Neutrophil (primary cell): Measurements from ENCODE around the gene RHEB.

Source experiments
- H3K27ac ChIP-seq: fragments of 200-600 bp; sonication (generic); 2 replicates; pipeline ENCODE4 v1.5.1; 2016; ENCODE audit warnings: mild to moderate bottlenecking, moderate library complexity
- H3K27me3 ChIP-seq: fragments of 200-600 bp; sonication (generic); 2 replicates; pipeline ENCODE4 v1.6.0; 2016; ENCODE audit warnings: mild to moderate bottlenecking
- H3K36me3 ChIP-seq: fragments of 200-600 bp; sonication (generic); 2 replicates; pipeline ENCODE4 v1.5.1; 2017
- H3K4me1 ChIP-seq, 2 experiments: fragments of 200-600 bp in 1 of 2; sonication (generic) in 1 of 2; 1 replicate in 1 of 2; 2 replicates in 1 of 2; pipeline versions ENCODE4 v1.5.1 to v1.6.1; 2013 to 2016; ENCODE audit warnings: low read depth in 1 of 2, low read length in 1 of 2, mild to moderate bottlenecking in 1 of 2, moderate library complexity in 1 of 2; ENCODE audit not compliant: control insufficient read depth in 1 of 2, insufficient read depth in 1 of 2
- H3K4me3 ChIP-seq, 2 experiments: fragments of 200-600 bp in 1 of 2; sonication (generic) in 1 of 2; 1 replicate in 1 of 2; 2 replicates in 1 of 2; pipeline ENCODE4 v1.5.1; 2013 to 2016; ENCODE audit warnings: low read depth in 1 of 2, low read length in 1 of 2, mild to moderate bottlenecking in 1 of 2, moderate library complexity in 1 of 2
- H3K9me3 ChIP-seq: fragments of 200-600 bp; sonication (generic); 2 replicates; pipeline ENCODE4 v1.5.1; 2016
- TF ChIP-seq, protein P1 (sequence below): fragments of 200-600 bp; sonication (generic); IDR thresholded peaks from 2 replicates; pipeline ENCODE4 v1.5.1; 2016; ENCODE audit warnings: antibody characterized with exemption

RHEB gene

DNA sequence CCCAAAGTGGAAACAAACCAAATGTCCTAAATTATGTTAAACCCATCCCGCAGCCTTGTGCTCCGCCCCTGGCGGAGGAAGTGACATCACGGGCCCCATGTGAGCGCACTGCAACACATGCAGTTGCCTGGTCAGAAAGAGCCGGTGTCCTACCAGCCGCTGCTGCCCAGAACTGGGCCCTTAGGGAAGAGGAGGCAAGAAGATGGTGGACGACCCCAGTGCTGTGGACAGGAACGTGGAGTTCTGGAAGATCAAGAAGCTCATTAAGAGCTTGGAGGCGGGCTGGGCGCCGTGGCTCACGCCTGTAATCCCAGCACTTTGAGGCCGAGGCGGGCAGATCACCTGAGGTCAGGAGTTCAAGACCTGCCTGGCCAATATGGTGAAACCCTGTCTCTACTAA is 18.0 kb downstream of the RHEB start:
- H3K27ac ChIP-seq, result no peak overlapping the region

DNA sequence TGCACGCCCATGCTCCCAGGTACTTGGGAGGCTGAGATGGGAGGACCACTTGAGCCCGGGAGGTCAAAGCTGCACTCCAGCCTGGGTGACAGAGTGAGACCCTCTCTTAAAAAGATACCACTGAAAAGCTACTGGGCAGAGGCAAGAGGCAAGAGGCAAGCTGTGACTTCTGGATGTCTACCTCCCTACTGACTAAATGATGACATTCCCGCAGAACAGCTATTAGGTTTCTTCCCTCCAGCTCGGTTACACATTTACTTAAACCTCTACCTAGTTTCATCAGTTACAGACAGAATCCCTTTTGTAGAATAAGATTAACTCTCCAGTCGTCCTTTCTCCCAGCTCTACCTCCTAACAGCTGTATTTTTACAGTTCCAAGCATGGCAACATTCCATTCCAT is 21.2 kb downstream of the RHEB start:
- H3K9me3 ChIP-seq, result no peaks in the 10 kb centered on the region
- H3K4me3 ChIP-seq, result no peak overlapping the region
- no peak overlapping the region for H3K27ac ChIP-seq
- H3K27me3 ChIP-seq, result no peaks in the 10 kb centered on the region
- H3K36me3 ChIP-seq, result no peaks in the 10 kb centered on the region
- TF ChIP-seq, protein P1, sequence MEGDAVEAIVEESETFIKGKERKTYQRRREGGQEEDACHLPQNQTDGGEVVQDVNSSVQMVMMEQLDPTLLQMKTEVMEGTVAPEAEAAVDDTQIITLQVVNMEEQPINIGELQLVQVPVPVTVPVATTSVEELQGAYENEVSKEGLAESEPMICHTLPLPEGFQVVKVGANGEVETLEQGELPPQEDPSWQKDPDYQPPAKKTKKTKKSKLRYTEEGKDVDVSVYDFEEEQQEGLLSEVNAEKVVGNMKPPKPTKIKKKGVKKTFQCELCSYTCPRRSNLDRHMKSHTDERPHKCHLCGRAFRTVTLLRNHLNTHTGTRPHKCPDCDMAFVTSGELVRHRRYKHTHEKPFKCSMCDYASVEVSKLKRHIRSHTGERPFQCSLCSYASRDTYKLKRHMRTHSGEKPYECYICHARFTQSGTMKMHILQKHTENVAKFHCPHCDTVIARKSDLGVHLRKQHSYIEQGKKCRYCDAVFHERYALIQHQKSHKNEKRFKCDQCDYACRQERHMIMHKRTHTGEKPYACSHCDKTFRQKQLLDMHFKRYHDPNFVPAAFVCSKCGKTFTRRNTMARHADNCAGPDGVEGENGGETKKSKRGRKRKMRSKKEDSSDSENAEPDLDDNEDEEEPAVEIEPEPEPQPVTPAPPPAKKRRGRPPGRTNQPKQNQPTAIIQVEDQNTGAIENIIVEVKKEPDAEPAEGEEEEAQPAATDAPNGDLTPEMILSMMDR, result no peak
- peaks cover 4% of the 10 kb centered on the region in 2 experiments for H3K4me1 ChIP-seq

More for the DNA sequence above, 18.0 kb downstream of the RHEB start:
- Histone ChIP-seq H3K4me1 (peaks cover 12 to 15% of the 10 kb centered on the region in 2 experiments), H3K27me3 (no peaks in the 10 kb centered on the region), H3K36me3 (no peaks in the 10 kb centered on the region), H3K4me3 (no peak overlapping the region), H3K9me3 (no peaks in the 10 kb centered on the region)
- TF ChIP-seq, protein P1, result no peak

DNA sequence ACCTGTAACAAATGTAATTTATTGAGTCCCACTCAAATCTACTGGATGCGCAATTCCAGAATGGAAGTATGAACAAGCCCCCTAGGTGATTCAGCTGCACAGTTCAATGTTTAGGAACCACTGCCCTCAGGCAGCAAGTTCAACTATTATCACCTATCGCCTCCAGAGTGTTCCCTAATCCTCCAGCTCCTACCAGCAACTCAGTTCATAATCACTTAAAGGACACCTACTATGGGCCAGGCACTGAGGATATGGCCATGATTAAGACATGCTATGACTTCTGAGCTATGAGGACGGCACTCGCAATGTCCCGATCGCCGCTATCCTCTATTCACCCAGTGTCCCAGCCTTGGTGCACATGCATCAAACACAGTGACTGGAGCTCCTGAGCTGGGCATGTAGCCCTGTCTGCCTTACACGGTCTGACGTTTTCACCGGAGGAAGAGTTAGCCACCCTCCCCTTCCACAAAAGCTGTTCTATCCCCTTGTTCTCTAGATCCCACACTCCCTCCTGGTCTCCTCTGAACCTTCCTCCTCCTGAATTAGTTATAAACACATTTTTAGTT is 22.3 kb downstream of the RHEB start:
- TF ChIP-seq, protein P1, result no peak
- no peaks in the 10 kb centered on the region for H3K4me1 ChIP-seq
- no peak overlapping the region for H3K27ac ChIP-seq
- no peak overlapping the region for H3K4me3 ChIP-seq
- no peaks in the 10 kb centered on the region for H3K36me3 ChIP-seq
- no peaks in the 10 kb centered on the region for H3K27me3 ChIP-seq
- no peaks in the 10 kb centered on the region for H3K9me3 ChIP-seq

DNA sequence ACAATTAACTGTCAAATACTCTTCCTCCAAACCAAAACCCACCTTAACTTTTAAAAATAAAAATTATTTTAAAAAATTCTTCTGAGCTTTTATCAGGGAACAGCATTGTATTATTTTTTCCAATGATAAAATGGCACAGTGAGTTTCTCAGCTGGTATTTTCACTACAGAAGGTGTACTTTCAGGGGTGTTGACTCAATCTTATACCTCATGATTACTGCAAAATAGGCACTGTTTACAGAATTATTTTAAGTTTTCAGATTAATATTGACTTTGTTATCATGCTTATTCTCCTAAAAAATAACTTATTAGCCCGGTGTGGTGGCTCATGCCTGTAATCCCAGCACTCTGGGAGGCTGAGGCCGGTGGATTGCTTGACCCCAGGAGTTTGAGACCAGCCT is 24.3 kb downstream of the RHEB start:
- H3K36me3 ChIP-seq, result peaks cover 3% of the 10 kb centered on the region
- H3K4me1 ChIP-seq, result peaks cover 6 to 8% of the 10 kb centered on the region in 2 experiments
- H3K4me3 ChIP-seq, result no peak overlapping the region
- H3K27ac ChIP-seq, result no peak overlapping the region
- TF ChIP-seq, protein P1, result no peak
- H3K27me3 ChIP-seq, result no peaks in the 10 kb centered on the region
- no peaks in the 10 kb centered on the region for H3K9me3 ChIP-seq

DNA sequence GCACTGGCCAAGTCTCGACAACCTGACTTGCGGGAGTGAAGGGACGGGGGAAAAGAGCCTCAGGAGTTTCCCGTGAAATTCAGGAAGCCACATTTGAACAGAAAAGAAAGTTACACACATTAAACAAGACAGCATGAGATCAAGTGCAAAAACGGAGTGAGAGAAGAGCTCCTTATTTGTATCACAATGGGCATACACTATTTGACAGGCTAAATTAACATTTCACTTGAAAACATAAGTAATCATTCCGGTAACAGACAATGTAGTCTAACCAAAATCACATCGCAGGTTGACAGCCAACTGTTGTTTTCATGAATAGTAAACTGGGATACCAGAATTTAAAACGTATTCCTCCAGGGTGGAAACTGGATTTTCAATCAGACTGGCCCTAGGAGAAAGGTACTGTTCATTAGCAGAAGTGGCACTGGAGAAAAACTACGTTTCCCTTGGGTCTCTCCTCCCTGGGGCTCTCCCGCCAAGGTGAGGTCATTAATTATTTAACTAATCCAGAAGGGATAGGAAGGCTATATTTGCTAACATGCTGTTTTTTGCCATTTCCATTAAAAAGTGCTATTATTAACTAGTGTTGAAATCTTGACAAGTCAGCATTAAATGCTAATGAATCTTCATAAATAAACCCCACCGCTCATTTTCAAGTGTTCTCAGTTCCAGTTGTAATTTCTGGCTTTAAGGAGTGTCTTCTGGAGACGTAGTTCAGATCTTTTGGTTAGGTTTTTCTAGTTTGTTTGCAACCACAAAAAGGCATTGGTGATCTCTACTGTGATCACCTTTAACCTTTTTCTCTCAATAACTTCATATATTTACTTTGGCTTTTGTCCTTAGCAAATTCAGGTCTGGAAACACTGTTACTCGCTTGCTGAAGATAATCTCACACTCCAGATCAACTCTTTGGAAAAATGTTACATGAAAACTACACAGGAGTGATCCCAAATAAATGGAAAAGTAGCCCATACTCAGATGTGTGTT is 25.1 kb downstream of the RHEB start:
- H3K27ac ChIP-seq, result no peak overlapping the region
- no peak overlapping the region for H3K4me3 ChIP-seq
- H3K9me3 ChIP-seq, result no peaks in the 10 kb centered on the region
- no peaks in the 10 kb centered on the region for H3K27me3 ChIP-seq
- H3K36me3 ChIP-seq, result peaks cover 9% of the 10 kb centered on the region
- H3K4me1 ChIP-seq, result peaks cover 6 to 8% of the 10 kb centered on the region in 2 experiments
- TF ChIP-seq, protein P1, result no peak
